Smooth muscle cell (in vitro differentiated cells): Measurements from ENCODE around the gene LUC7L3. TPM values are rescaled to one million over a fixed set of nuclear protein-coding genes. Genes with fewer than 3 reads are reported as not detected.
"Not testable (repeated sequence)": the region's sequence is repeated elsewhere in the genome, so short reads cannot be mapped to it uniquely, and the experiment has no call there.

ENCODE experiments used
- DNase-seq: peaks from one replicate; lab custom pipeline; 2025; ENCODE audit not compliant: unreplicated experiment; lab: John Stamatoyannopoulos, UW
- H2AFZ ChIP-seq: fragments of 200-600 bp; sonication (generic); 2 replicates; pipeline ENCODE4 v1.6.0; 2016; ENCODE audit warnings: antibody characterized with exemption, low read depth, mild to moderate bottlenecking
- H3F3A ChIP-seq: fragments of 200-600 bp; sonication (generic); 2 replicates; pipeline ENCODE4 v1.6.0; 2017; ENCODE audit warnings: antibody characterized with exemption, low read depth
- H3K27ac ChIP-seq: fragments of 200-600 bp; sonication (generic); 2 replicates; pipeline ENCODE4 v1.5.1; 2016; ENCODE audit warnings: low read depth, mild to moderate bottlenecking
- H3K27me3 ChIP-seq: fragments of 200-600 bp; sonication (generic); 2 replicates; pipeline ENCODE4 v1.6.1; 2016; ENCODE audit warnings: low read depth, mild to moderate bottlenecking
- H3K36me3 ChIP-seq: fragments of 200-600 bp; sonication (generic); 2 replicates; pipeline ENCODE4 v1.5.1; 2016; ENCODE audit warnings: low read depth
- H3K4me1 ChIP-seq: fragments of 200-600 bp; sonication (generic); 2 replicates; pipeline ENCODE4 v1.5.1; 2016; ENCODE audit warnings: low read depth
- H3K4me2 ChIP-seq: fragments of 200-600 bp; sonication (generic); 2 replicates; pipeline ENCODE4 v1.6.0; 2016; ENCODE audit warnings: mild to moderate bottlenecking
- H3K4me3 ChIP-seq: fragments of 200-600 bp; sonication (generic); 2 replicates; pipeline ENCODE4 v1.5.1; 2016; ENCODE audit warnings: mild to moderate bottlenecking
- H3K79me2 ChIP-seq: fragments of 200-600 bp; sonication (generic); 2 replicates; pipeline ENCODE4 v1.6.0; 2016; ENCODE audit warnings: low read depth, mild to moderate bottlenecking
- H3K9ac ChIP-seq: fragments of 200-600 bp; sonication (generic); 2 replicates; pipeline ENCODE4 v1.6.0; 2016; ENCODE audit warnings: low read depth
- H3K9me3 ChIP-seq: fragments of 200-600 bp; sonication (generic); replicated peaks from 2 replicates; pipeline ENCODE4 v1.5.1; 2016; ENCODE audit warnings: low read depth
- H4K20me1 ChIP-seq: fragments of 200-600 bp; sonication (generic); 2 replicates; pipeline ENCODE4 v1.6.0; 2016; ENCODE audit warnings: low read depth
- WGBS: methylation state at CpG from one replicate; pipeline ENCODE4 v1.1.7; 2016; ENCODE audit warnings: low lambda C conversion rate; 5-methylcytosine and 5-hydroxymethylcytosine counted together
- polyA plus RNA-seq: library from polyadenylated mRNA; unstranded; fragments of >200 nt; fragmentation: Nextera tagmentation; extraction: Ambion mirVana; gene quantifications from 2 replicates; pipeline ENCODE4 v1.2.1, GENCODE V29; 2016
- total RNA-seq: library from RNA; depleted of rRNA; stranded (reverse); fragments of >200 nt; gene quantifications from 2 replicates; pipeline ENCODE4 v1.2.3, GENCODE V29; 2014
- TF ChIP-seq, protein P1 (sequence below): fragments of 200-600 bp; sonication (generic); IDR thresholded peaks from 2 replicates; pipeline ENCODE4 v1.5.1; 2017; ENCODE audit warnings: borderline replicate concordance, mild to moderate bottlenecking, antibody characterized with exemption; ENCODE audit not compliant: insufficient read depth, poor library complexity, severe bottlenecking

Gene LUC7L3
- total and polyA plus RNA-seq, 2 experiments from 2014 or later = 75.9 to 77.8 TPM

DNA sequence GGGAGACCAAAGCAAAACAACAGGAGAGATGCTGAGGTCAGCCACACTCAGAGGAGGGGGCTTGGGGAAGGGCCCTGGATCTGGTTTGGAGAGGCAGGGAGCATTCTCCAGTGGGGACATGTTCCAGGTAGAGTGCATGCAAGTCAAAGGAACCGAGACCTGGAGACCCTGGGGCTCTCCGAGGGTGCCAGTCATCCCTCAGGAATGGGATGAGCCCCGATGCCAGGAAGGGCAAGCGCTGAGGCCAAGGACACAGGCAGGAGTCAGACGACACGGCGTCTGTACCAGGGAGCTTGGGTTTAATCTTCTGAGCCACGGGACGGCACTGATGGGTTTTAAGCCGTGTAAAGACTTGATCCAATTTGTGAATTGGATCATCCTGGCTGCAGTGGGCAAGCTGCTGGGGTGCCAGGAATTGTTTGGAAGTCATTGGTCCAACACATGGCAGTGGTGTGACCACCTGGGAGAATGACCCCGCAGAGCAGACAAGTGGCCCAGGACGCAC is 80.8 kb downstream of the LUC7L3 start:
- TF ChIP-seq, protein P1, sequence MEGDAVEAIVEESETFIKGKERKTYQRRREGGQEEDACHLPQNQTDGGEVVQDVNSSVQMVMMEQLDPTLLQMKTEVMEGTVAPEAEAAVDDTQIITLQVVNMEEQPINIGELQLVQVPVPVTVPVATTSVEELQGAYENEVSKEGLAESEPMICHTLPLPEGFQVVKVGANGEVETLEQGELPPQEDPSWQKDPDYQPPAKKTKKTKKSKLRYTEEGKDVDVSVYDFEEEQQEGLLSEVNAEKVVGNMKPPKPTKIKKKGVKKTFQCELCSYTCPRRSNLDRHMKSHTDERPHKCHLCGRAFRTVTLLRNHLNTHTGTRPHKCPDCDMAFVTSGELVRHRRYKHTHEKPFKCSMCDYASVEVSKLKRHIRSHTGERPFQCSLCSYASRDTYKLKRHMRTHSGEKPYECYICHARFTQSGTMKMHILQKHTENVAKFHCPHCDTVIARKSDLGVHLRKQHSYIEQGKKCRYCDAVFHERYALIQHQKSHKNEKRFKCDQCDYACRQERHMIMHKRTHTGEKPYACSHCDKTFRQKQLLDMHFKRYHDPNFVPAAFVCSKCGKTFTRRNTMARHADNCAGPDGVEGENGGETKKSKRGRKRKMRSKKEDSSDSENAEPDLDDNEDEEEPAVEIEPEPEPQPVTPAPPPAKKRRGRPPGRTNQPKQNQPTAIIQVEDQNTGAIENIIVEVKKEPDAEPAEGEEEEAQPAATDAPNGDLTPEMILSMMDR = no peak
- Histone ChIP-seq H3K9me3 (no peaks in the 10 kb centered on the region), H3K4me1 (peaks cover 11% of the 10 kb centered on the region), H3K36me3 (no peaks in the 10 kb centered on the region), H3K4me2 (no peak overlapping the region), H3K4me3 (no peak overlapping the region), H3K9ac (no peak overlapping the region), H3K79me2 (no peaks in the 10 kb centered on the region), H3F3A (no peaks in the 10 kb centered on the region), H4K20me1 (no peaks in the 10 kb centered on the region), H3K27ac (no peak overlapping the region), H2AFZ (no peak overlapping the region), H3K27me3 (no peaks in the 10 kb centered on the region)
- DNase-seq = no peak
- 91% methylated on average over 12 of the region's 12 CpGs for WGBS

DNA sequence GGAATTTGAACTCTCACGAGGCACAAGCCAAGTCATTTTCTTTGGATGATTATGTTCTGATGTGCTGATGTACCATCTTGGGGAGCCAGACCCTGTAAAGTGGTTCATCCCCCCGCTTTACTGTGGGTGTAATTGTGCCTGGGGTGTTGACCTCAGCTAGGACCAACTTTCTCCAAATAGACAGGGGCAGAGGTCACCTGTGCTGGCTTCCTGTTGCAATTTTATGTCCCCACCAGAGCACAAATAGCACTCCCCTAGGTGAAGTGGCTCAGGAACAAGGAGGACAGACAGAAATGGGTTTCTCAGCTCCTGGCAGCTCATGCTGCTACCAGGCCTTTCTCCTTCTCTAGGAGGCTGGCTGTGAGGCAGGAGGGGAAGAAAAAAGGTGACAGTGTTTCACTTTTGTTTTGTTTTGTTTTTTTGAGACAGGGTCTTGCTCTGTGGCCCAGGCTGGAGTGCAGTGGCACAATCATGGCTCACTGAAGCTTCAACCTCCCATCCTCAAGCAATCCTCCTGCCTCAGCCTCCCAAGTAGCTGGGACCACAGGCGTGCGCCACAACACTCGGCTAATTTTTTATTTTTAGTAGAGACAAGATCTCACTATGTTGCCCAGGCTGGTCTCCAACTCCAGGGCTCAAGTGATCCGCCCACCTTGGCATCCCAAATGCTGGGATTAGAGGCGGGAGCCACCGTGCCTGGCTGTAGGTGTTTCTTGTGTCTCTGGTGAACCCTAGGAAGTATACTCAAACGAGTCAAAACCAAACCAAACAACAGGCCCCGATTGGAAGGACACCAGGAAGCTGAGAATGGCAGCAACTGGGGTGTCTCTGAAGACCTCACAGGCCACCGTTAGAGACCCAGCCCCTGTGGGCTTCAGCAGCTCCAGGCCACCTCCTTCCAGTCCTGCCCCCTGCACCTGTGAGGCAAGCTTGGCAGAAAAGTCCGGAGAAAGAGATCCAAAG is 83.5 kb downstream of the LUC7L3 start:
- Histone ChIP-seq H2AFZ (peak overlapping the region; percentile 45), H3K4me3 (no peak overlapping the region), H4K20me1 (no peaks in the 10 kb centered on the region), H3K4me1 (peaks cover 11% of the 10 kb centered on the region), H3K9ac (no peak overlapping the region), H3K4me2 (no peak overlapping the region), H3K27me3 (no peaks in the 10 kb centered on the region), H3K27ac (no peak overlapping the region), H3K36me3 (no peaks in the 10 kb centered on the region), H3K9me3 (no peaks in the 10 kb centered on the region), H3F3A (no peaks in the 10 kb centered on the region), H3K79me2 (no peaks in the 10 kb centered on the region)
- WGBS = 90% methylated on average over 12 of the region's 12 CpGs
- no peak for DNase-seq
- TF ChIP-seq, protein P1 = no peak

DNA sequence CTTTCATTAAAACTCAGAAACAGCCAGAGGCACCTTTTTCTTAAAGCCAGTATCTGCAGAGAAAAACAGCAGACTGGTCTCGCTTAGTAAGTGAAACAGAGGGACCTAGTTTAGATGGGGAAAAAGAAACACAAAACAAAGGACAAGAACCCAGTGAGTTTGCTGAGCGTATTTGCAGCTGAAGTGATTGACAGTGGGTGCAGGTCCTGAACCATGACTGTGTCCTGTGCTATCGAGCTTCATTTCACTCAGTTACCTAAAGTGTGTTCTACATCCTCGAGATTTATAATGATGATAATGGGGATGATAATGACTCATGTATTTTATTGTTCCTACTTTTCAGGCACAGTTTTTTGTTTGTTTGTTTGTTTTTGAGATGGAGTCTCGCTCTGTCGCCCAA is 84.3 kb downstream of the LUC7L3 start:
- H3K27ac ChIP-seq = no peak overlapping the region
- H4K20me1 ChIP-seq = no peaks in the 10 kb centered on the region
- H3K4me2 ChIP-seq = no peak overlapping the region
- H3K79me2 ChIP-seq = no peaks in the 10 kb centered on the region
- H3F3A ChIP-seq = no peaks in the 10 kb centered on the region
- WGBS = 79% methylated on average over 6 of the region's 6 CpGs
- no peaks in the 10 kb centered on the region for H3K9me3 ChIP-seq
- H3K4me1 ChIP-seq = peaks cover 11% of the 10 kb centered on the region
- H3K27me3 ChIP-seq = no peaks in the 10 kb centered on the region
- H2AFZ ChIP-seq = peak overlapping the region; percentile 45
- no peak for DNase-seq
- no peak overlapping the region for H3K9ac ChIP-seq
- TF ChIP-seq, protein P1 = no peak
- no peak overlapping the region for H3K4me3 ChIP-seq
- no peaks in the 10 kb centered on the region for H3K36me3 ChIP-seq

DNA sequence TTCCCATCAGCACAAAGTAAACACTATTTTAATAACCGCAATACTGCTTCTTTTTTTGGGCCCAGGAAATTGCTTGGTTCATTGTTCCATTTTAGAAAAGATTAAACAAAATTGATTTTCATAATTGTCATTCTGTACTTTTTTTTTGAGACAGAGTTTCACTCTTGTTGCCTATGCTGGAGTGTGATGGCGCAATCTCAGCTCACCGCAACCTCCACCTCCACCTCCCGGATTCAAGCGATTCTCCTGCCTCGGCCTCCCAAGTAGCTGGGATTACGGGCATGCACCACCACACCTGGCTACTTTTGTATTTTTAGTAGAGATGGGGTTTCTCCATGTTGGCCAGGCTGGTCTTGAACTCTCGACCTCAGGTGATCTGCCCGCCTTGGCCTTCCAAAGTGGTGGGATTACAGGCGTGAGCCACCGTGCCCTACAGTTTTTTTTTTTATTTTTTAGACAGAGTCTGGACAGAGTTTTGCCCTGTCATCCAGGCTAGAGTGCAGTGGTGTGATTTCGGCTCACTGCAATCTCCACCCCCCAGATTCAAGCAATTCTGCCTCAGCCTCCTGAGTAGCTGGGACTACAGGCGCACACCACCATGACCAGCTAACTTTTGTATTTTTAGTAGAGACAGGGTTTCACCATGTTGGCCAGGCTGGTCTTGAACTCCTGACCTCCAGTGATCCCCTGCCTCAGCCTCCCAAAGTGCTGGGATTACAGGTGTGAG is 85.5 kb downstream of the LUC7L3 start:
- H3F3A ChIP-seq, H3K4me3 ChIP-seq, H3K9me3 ChIP-seq, DNase-seq, H3K4me1 ChIP-seq, H3K27ac ChIP-seq, H3K4me2 ChIP-seq, H3K79me2 ChIP-seq, H4K20me1 ChIP-seq, H2AFZ ChIP-seq, H3K27me3 ChIP-seq, H3K9ac ChIP-seq, H3K36me3 ChIP-seq: not testable (repeated sequence)
- WGBS = 95% methylated on average over 13 of the region's 13 CpGs
